ENCODE results near the gene LHFPL6. TPM values are rescaled to one million over a fixed set of nuclear protein-coding genes. Genes with fewer than 3 reads are reported as not detected.

Gene LHFPL6
- total and polyA plus RNA-seq, 3 donors from 2014 or later: 37.3 to 65.5 (median 52.1) TPM

DNA sequence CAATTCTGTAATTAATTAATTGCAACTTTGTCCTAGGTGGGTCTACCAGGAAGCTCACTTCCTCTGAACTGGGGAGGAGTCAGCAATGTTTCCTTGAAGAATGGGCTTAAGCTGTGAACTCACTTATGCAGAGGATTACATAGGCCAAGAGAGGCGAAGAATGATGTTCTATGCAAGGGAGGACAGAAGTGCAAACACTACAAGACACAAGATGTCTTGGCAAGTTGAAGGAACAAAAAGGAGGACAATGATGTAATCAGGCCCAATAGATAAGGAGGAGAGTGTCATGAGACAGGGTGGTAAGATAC is 275.9 kb downstream of the LHFPL6 start:
- Histone ChIP-seq H3K36me3 (ENCODE audit: low read depth, missing control alignments) (no peaks in the 10 kb centered on the region), H3K4me1 (peaks cover 3% of the 10 kb centered on the region), H3K9me3 (no peaks in the 10 kb centered on the region), H3K27ac (no peak overlapping the region), H3K27me3 (no peaks in the 10 kb centered on the region), H3K4me3 (no peak overlapping the region)
- TF ChIP-seq POLR2A (IDR thresholded peaks at IDR 0.05): no peak
- no peak for TF ChIP-seq CTCF (IDR thresholded peaks at IDR 0.05)
- 87 to 93% methylated on average over 1 of the region's 1 CpG for WGBS, 2 donors
- no peak for DNase-seq
- intact Hi-C loops (cut with DNase I; ENCODE audit: low total_unique reads): no loop called here

GRCh38 chr13:39326469-39327171 is 276.4 kb downstream of the LHFPL6 start:
- Histone ChIP-seq H3K36me3 (ENCODE audit: low read depth, missing control alignments) (no peaks in the 10 kb centered on the region), H3K27me3 (no peaks in the 10 kb centered on the region), H3K4me1 (peaks cover 3% of the 10 kb centered on the region), H3K9me3 (no peaks in the 10 kb centered on the region), H3K27ac (no peak overlapping the region), H3K4me3 (no peak overlapping the region)
- TF ChIP-seq CTCF (IDR thresholded peaks at IDR 0.05) (no peak), POLR2A (IDR thresholded peaks at IDR 0.05) (no peak)
- intact Hi-C loops (cut with DNase I; ENCODE audit: low total_unique reads): no loop called here
- WGBS, 2 donors: 56 to 63% methylated on average over 4 of the region's 4 CpGs
- DNase-seq: peak; percentile 22

DNA sequence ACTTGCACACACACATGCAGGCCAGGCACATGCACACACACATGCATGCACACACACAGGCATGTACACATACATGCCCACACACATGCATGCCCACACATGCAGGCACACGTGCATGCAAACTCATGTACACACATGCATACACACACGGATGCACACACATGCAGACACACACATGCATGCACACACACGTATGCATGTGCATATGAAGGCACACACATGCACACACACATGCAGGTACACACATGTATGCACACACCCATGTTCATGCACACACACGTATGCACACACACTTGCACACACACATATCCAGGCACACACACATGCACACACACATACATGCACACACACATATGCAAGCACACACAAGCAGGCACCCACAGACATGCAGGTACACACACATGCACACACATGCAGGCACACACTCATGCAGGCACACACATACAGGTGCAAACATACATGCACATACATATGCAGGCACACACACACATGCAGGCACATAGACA is 278.1 kb downstream of the LHFPL6 start:
- DNase-seq: no peak
- Histone ChIP-seq H3K36me3 (ENCODE audit: low read depth, missing control alignments) (no peaks in the 10 kb centered on the region), H3K9me3 (no peaks in the 10 kb centered on the region), H3K4me3 (no peak overlapping the region), H3K4me1 (peaks cover 3% of the 10 kb centered on the region), H3K27me3 (no peaks in the 10 kb centered on the region), H3K27ac (no peak overlapping the region)
- TF ChIP-seq CTCF (IDR thresholded peaks at IDR 0.05) (no peak), POLR2A (IDR thresholded peaks at IDR 0.05) (no peak)
- intact Hi-C loops (cut with DNase I; ENCODE audit: low total_unique reads): no loop called here
- WGBS, 2 donors: 80 to 98% methylated on average over 4 of the region's 4 CpGs

DNA sequence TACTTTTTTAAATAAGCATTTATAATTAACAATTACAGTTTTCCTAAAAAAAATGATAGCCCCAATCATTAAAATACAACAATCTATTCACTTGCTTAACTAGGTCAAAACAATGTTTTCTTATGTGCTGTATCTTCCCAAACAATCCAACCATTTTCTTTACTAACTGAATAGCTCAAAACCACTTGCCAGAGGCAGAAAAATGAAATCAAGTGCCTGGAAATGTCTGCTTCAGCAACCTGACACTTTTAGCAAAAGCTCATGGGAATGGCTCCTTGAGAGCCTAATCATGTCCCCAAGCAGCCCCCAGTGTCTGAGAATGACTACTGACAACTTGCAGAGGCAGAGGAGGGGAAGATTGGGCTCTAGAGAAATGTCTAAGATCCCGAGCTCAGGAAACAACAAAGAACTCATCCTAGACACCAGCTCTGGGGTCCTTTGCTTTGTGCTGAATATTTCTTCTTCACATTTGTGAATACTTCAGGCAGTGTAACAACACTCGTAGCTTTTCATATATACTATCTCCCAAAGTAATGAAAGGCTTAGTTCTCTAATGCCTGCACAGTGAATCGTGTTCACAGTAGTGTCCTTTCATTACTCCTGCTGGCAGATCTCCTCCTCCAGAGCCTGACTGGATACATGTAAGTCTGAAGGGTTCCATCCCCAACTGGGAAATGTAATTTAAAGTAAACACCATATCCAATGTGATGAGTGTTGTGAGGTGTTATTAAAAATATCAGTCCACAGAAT is 280.0 kb downstream of the LHFPL6 start:
- Histone ChIP-seq H3K27me3 (no peaks in the 10 kb centered on the region), H3K4me3 (no peak overlapping the region), H3K27ac (no peak overlapping the region), H3K4me1 (peaks cover 3% of the 10 kb centered on the region), H3K9me3 (no peaks in the 10 kb centered on the region), H3K36me3 (ENCODE audit: low read depth, missing control alignments) (no peaks in the 10 kb centered on the region)
- WGBS, 2 donors: 33 to 61% methylated on average over 3 of the region's 3 CpGs
- intact Hi-C loops (cut with DNase I; ENCODE audit: low total_unique reads): no loop called here
- TF ChIP-seq POLR2A (IDR thresholded peaks at IDR 0.05): no peak
- no peak for TF ChIP-seq CTCF (IDR thresholded peaks at IDR 0.05)
- DNase-seq: no peak
